Measurements from ENCODE around the gene STRN3. TPM values are rescaled to one million over a fixed set of nuclear protein-coding genes. Genes with fewer than 3 reads are reported as not detected.

STRN3 gene
- total and polyA plus RNA-seq, 10 of the 15 experiments (the other 5 are each of a cell fraction or from before 2014, with no cell fraction given), result 7.8 to 27.9 (median 14.1) TPM

GRCh38 chr14:30914812-30915211 lies 111.4 kb downstream of the STRN3 start:
- no peak overlapping the region for H3K27ac ChIP-seq (ENCODE audit: control insufficient read depth, insufficient read depth)
- FAIRE-seq, result no peak
- no peak overlapping the region for H2AFZ ChIP-seq (ENCODE audit: control insufficient read depth, low read depth, low read length)
- ATAC-seq, result no peak
- H3K27me3 ChIP-seq (replicated peaks in 1 of 2; ENCODE audit: control insufficient read depth in 2 of 2, insufficient read depth in 2 of 2, low read length in 1 of 2), result no peaks in the 10 kb centered on the region
- H4K20me1 ChIP-seq (ENCODE audit: control insufficient read depth, insufficient read depth), result no peaks in the 10 kb centered on the region
- no peak for DNase-seq (ENCODE audit: low read depth, low spot score)
- WGBS (ENCODE audit: insufficient coverage, insufficient replicate concordance, low lambda C conversion rate, missing lambda C conversion rate), result 100% methylated on average over 1 of the region's 1 CpG
- H3K4me2 ChIP-seq (ENCODE audit: control insufficient read depth, insufficient read depth), result no peak overlapping the region
- H3K4me1 ChIP-seq (ENCODE audit: control insufficient read depth, insufficient read depth, low read length), result no peaks in the 10 kb centered on the region
- in situ Hi-C loops (cut with MboI), result no loop called here
- no peak overlapping the region for H3K9ac ChIP-seq (ENCODE audit: control insufficient read depth, insufficient read depth, low read length)
- intact Hi-C loops (cut with micrococcal nuclease; ENCODE audit: unreplicated experiment), result no loop called here
- POLR2A ChIA-PET, result interaction anchor here (0.6 to 0.8 kb wide), 3 partner anchors 9 to 56 kb away, joined by 3 read pairs; no protein-coding TSS in a partner anchor
- no peaks in the 10 kb centered on the region for H3K79me2 ChIP-seq (ENCODE audit: control insufficient read depth, insufficient read depth, low read length)
- H3K36me3 ChIP-seq (ENCODE audit: control insufficient read depth in 2 of 2, insufficient read depth in 2 of 2, low read length in 1 of 2), result peaks cover 1 to 14% of the 10 kb centered on the region in 2 experiments
- TF ChIP-seq ETV6 (conservative IDR thresholded peaks at IDR 0.05 in 1 of 2, IDR thresholded peaks at IDR 0.05 in 1 of 2; ENCODE audit: borderline replicate concordance in 1 of 2, low read depth in 1 of 2) (no peak), PRDM15 (CRISPR knock-in tag; IDR thresholded peaks at IDR 0.05) (no peak)
- no peak overlapping the region for H3K4me3 ChIP-seq
- no peaks in the 10 kb centered on the region for H3K9me3 ChIP-seq (replicated peaks; ENCODE audit: control insufficient read depth, insufficient read depth, low read length)
- SMC1A ChIA-PET (ENCODE audit: uncharacterized antibody, unreplicated experiment), result interaction anchor here (0.5 to 4.0 kb wide), 7 partner anchors 8 to 354 kb away, joined by 3 to 20 read pairs (median 3); no protein-coding TSS in a partner anchor
- CTCF ChIA-PET, result interaction anchor here (1.0 to 1.7 kb wide), 6 partner anchors 8 to 268 kb away, joined by 3 to 4 read pairs (median 3); no protein-coding TSS in a partner anchor
- RAD21 ChIA-PET (ENCODE audit: unreplicated experiment), result interaction anchor here (1.3 to 1.5 kb wide), 2 partner anchors 11 to 12 kb away, joined by 3 to 4 read pairs; no protein-coding TSS in a partner anchor
- no TSS peak for BruUV-seq (replicated peaks)
